Endothelial cell of umbilical vein (primary cell): ENCODE results near the gene PLCH1.
"Not testable (repeated sequence)": the region's sequence is repeated elsewhere in the genome, so short reads cannot be mapped to it uniquely, and the experiment has no call there.

Experiments
- EZH2 ChIP-seq: IDR thresholded peaks from 2 replicates; pipeline ENCODE4 v1.6.1; 2012; ENCODE audit warnings: borderline replicate concordance, low read depth, mild to moderate bottlenecking, moderate library complexity, low read length, inconsistent platforms; ENCODE audit not compliant: severe bottlenecking
- MYC ChIP-seq: IDR thresholded peaks from one replicate; pipeline ENCODE4 v1.6.1; 2011; ENCODE audit warnings: mild to moderate bottlenecking, low read depth, low read length
- POLR2A ChIP-seq: IDR thresholded peaks from 2 replicates; pipeline ENCODE4 v1.6.1; 2012; ENCODE audit warnings: low read depth, mild to moderate bottlenecking, control low read depth, low read length
- POLR2AphosphoS5 ChIP-seq: IDR thresholded peaks from 2 replicates; pipeline ENCODE4 v1.6.1; 2012; ENCODE audit warnings: low read depth, mild to moderate bottlenecking, control low read depth, low read length, moderate library complexity; ENCODE audit not compliant: insufficient read depth
- TF ChIP-seq, protein P1 (sequence below): IDR thresholded peaks from 2 replicates; pipeline ENCODE4 v1.6.1; 2011; ENCODE audit not compliant: insufficient read depth, insufficient read length
- TF ChIP-seq, protein P2 (sequence below), 2 donors: IDR thresholded peaks; 1 replicate in 1 of 2; 2 replicates in 1 of 2; pipeline ENCODE4 v1.5.1; 2011; ENCODE audit warnings: low read length in 2 of 2, mild to moderate bottlenecking in 2 of 2, moderate library complexity in 2 of 2, control low read depth in 1 of 2, inconsistent platforms in 1 of 2, low read depth in 1 of 2; ENCODE audit not compliant: insufficient read depth in 1 of 2; ENCODE audit errors: extremely low read depth in 1 of 2

GRCh38 chr3:155638461-155638860 is 106.4 kb downstream of the PLCH1 start:
- TF ChIP-seq, protein P1, sequence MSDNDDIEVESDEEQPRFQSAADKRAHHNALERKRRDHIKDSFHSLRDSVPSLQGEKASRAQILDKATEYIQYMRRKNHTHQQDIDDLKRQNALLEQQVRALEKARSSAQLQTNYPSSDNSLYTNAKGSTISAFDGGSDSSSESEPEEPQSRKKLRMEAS = not testable (repeated sequence)
- TF ChIP-seq, protein P2, sequence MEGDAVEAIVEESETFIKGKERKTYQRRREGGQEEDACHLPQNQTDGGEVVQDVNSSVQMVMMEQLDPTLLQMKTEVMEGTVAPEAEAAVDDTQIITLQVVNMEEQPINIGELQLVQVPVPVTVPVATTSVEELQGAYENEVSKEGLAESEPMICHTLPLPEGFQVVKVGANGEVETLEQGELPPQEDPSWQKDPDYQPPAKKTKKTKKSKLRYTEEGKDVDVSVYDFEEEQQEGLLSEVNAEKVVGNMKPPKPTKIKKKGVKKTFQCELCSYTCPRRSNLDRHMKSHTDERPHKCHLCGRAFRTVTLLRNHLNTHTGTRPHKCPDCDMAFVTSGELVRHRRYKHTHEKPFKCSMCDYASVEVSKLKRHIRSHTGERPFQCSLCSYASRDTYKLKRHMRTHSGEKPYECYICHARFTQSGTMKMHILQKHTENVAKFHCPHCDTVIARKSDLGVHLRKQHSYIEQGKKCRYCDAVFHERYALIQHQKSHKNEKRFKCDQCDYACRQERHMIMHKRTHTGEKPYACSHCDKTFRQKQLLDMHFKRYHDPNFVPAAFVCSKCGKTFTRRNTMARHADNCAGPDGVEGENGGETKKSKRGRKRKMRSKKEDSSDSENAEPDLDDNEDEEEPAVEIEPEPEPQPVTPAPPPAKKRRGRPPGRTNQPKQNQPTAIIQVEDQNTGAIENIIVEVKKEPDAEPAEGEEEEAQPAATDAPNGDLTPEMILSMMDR (IDR thresholded peaks at IDR 0.05; ENCODE audit: extremely low read depth in 1 of 2, insufficient read depth in 1 of 2, low read depth in 1 of 2, low read length in 2 of 2) = not testable (repeated sequence)
- not testable (repeated sequence) for TF ChIP-seq MYC, POLR2A, POLR2AphosphoS5, EZH2
